Measurements from ENCODE around the gene DTD2.
"Not testable (repeated sequence)": the region's sequence is repeated elsewhere in the genome, so short reads cannot be mapped to it uniquely, and the experiment has no call there.

The DTD2 gene

DNA sequence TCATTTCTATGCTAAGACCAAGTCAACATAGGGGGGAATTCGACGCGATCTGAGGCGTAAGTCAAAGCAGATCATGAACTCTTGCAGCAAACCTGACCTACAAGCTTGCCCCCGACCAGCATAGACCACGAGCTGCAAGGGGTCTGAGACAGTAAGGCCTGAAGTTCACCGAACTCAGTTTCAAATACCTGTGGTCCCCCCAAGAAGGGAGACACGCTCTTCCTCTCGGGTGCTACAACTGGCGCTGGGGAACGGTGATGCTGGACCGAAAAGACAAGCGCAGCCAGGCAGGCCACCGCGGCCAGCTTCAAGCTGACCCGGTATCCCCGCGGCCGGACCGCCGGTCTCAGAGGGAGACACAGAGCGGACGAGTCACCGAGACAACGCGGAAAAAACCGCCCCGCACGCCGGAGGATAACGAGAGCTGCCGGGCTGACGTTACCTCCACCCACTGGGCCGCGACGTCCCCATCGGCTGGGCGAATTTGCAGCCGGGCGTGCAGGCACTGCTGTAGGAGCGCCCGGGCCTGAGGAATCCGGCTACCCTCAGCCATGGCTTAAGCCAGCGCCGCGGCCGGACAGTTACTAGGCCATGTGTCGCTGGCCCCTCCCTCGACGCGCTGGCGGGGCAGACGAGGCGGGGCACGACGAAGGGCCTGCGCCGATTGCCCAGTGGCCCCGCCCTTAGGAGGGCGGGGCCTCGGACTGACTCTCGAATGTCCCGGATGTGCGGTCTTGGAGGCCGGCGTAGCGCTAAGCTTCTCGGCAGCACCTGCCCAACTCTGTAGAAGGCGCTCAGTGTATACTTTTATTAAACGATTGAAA lies at the start of gene DTD2:
Gene DTD2 (minus strand): TSS at position 666 of the 824 bp plus-strand sequence. CDS start 113 bp downstream, at position 553.
- DNase-seq, result peak; percentile 81

DNA sequence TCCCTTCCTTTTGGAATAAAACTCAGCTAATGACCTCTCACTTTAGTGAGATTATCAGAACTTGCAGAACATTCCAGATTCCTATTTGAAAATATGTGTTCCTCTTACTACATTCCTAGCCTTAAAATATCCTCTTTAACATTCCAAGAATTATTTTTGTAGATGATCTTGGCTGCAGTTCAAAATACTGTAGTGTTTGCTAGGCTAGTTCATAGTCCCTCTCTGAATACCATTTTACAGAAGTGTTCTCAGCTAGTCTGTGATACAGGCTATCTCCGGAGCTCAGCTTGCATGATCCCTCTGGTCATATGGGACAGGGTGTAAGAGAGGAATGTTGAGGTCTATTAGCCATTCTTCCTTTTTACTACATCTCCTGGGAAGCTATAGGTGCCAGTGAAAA lies 48.1 kb upstream of the DTD2 start:
- no peak for DNase-seq

DNA sequence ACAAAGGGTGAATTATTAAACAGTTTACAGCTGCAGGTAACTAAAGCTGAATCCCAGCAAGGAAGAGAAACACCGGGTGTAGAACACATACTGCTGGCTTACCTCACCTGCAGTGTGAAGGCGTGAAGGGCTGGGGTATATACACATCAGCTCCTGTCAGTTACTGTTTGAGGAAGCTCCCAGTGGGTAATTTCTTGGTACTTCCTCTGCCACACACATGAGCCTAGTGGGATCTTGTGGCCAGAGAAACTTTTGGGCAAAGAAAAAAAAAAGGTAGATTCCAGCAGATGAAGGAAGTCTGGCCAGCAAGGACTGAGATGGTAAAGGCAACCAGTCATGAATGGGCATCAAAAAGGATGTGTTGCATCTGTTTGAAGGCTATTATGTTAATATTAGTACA lies 44.6 kb upstream of the DTD2 start:
- no peak for DNase-seq

DNA sequence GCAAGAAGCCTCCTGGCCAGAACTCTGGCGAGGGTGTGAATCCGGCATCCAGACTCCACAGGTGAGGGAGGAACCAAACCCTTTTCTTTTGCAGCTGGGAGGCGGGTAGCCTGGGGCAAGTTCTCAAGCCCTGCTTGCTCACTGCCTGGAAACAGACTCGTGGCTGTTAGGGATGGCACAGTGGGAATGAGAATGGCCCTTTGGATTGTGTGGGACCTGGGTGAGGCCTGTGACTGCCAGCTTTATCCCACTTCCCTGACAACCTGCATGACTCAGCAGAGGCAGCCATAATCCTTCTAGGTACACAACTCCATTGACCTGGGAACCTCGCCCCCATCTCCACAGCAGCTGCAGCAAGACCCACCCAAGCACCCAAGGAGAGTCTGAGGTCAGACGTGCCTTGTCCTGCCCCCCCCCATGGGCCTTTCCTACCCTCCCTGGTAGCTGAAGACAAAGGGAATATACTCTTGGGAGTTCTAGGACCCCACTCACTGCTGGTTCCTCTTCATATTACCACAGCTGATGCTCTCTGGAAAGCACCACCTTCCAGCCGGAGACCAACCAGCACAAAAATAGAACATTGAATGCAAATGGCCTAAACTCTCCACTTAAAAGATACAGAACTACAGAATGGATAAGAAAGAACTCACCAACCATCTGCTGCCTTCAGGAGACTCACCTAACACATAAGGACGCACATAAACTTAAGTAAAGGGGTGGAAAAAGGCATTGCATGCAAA lies 35.6 kb upstream of the DTD2 start:
- DNase-seq, result no peak

DNA sequence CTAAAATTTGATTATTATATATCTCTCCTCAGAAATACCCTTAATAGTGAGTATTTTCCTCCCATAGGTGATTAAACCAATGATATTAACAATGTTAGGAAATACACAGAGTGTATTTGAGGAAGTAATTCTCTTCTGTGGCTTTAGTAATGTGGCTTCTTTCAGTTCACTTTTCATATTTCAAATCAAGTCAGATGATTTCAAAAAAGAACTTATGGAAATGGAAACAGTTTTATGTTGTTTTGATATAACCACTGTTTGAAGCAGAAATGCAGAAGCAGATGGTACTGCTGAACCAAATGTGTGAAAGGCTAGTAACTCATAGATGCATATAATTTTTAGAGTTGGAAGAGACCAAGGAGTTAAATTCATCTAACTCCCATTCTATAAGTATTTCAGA lies 32.4 kb upstream of the DTD2 start:
- DNase-seq, result no peak

DNA sequence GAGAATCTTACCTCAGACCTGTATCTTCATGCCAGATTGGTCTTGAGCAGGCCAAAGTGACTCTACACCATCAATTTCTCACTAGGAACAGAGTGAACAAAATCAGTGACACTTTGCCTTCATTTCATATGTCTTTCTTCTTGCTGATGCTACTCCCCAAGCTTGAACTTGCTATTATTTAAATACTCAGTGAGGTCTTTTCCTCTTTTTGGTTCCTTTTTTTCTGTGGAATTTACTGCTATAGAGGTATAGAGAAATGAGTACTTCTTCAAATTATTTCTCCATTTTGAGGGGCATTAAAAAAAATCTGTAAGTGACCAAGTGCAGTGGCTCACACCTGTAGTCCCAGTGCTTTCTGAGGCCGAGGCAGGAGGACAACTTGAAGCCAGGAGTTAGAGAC lies 30.6 kb upstream of the DTD2 start, which contains the start of gene GPR33:
Gene GPR33 (minus strand): TSS at position 154 of the 400 bp plus-strand sequence. CDS start 4,074 bp downstream, outside the sequence.
- no peak for DNase-seq

DNA sequence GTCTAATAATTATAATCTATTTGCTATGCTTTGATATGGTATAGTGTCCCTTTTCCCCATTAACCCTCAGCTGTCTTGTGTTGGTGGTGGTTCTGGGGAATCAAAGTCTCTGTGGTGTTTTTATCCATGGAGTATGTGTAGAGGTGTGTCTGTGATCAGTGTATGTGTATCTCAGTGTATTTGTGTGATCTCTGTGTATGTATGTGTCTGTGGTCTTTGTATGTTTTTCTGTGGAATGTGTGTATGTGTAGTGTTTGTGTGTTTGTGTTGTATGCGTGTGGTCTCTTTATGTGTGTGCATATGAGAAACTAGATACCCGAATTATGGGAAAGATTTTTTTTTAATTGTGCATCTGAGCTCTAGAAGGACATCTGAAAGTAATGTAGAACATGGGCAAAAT lies 29.5 kb upstream of the DTD2 start:
- DNase-seq, result no peak

DNA sequence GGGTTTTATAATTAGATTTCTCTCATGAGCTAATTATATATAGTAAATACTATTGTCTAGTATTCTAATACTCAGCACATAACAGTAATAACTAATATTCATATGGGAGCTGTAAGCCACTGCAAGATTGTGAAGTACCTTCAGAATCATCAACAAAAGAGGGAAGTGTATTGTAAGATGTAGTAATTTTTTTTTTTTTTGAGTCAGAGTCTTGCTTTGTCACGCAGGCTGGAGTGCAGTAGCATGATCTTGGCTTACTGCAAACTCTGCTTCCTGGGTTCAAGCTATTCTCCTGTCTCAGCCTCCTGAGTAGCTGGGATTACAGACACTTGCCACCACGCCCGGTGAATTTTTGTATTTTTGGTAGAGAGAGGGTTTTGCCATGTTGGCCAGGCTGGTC lies 27.4 kb upstream of the DTD2 start:
- DNase-seq, result no peak

DNA sequence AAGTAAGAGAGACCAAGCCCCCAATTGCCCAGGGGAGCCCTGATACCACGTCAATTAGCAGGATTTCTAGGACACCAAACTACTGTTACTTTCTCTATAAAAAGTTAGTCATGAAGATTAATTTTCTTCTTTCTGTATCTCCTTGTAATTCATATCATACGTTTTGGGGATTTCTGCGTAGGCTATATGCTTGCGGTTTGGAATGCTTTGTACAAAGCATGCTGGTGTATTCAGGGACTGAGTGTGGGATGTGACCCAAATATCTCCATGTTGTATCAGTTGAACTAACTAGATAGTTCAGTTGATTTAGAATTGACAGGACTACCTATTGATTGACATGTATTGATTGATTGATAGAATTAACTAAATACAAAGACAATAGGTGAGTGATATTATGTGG lies 22.9 kb upstream of the DTD2 start:
- DNase-seq, result no peak

DNA sequence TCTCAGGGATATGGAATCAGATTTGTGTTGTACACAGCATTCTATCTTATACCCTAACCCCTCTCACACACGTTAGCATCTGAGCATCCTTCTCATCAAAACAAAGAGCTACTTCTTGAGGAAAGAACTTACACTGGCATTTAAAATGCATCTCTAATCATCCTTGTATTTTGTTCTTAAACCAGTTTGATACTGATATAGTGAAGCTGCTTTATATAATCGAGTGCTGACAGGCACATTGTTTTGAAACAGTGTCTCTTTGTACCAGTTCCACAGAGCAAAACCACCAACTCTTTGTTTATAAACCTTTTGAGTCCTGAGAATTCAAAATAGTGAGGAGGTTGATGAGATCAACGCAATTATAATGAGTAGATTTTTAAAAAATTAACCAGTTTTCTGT lies 21.7 kb upstream of the DTD2 start:
- no peak for DNase-seq

DNA sequence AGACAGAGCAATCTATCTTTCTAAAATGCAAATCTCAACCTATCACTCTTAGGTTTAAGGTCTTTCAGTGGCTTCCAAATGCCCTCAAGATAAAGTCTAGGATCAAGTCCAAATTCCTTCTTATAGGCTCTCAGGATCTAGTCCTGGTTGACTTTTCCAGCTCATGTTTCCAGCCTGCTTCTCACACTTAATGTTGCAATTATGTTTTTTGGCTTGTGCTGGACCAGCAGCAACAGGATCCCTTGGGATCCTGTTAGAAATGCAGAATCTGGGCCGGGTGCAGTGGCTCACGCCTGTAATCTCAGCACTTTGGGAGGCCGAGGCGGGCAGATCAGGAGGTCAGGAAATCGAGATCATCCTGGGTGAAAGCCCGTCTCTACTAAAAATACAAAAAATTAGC lies 19.9 kb upstream of the DTD2 start:
- DNase-seq, result no peak

DNA sequence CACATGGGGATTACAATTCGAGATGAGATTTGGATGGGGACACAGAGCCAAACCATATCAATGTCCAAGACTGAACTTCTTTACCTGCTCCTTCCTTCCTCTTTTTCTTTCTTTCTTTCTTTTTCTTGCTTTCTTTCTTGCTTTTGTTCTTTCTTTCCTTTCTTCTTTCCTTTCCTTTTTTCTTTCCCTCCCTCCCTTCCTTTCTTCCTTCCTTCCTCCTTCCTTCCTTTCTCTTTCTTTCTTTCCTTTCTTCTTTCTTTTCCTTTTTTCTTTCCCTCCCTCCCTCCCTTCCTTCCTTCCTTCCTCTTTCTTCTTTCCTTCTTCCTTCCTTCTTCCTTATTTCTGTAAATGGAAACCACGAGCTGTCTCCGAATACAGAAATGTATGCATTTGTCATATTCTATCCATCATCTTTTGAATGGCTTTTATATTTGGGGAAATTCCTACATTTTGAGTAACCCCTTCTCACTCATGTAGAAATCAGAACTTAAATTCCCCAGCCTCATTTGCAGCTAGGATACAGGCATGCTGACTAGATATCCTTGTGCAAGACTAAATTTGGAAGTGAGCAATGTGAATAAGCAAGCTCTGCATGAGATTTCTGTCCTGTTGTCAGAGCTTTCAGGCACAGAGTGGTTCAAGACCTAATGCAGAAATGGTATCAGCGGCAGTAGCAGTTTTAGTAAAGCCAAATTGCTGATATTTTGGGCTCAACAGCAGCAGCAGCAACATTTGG lies 19.0 kb upstream of the DTD2 start:
- DNase-seq, result no peak

DNA sequence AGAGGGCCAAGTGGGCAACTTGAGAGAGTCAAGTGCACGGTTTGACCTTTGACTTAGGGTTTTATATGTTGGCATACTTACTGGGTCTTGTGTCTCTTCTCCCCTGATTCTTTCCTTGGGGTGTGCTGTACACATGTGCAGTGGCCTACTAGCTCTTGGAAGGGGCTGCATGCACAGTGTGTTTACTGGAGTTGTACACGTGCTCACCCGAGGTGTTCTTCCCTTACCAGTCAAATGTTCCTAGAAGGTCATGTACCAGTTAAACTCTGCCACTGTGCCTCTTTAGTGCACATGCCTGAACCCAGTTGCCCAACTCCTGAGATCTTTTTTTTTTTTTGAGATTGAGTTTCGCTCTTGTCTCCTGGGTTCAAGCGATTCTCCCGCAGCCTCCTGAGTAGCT lies 9.2 kb upstream of the DTD2 start:
- DNase-seq, result no peak

DNA sequence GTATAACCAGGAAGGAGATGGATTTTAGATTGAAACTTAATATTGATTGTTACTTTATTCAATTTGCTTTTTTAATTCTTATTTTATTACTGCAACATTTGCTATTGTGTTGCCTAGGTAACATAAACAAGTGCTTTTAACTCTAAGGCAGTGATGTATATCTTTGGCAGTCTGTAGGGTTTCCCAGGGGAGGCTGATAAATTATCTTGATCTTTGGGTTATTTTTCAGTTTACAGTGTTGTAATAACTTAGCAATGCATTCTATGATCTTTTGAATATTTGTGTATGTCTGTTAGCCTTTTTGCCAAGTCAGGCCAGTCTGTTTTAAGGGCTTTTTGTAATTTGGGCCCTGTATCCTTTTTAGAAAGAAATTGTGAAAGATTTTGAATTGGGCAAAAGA lies 7.8 kb upstream of the DTD2 start:
- DNase-seq, result no peak

DNA sequence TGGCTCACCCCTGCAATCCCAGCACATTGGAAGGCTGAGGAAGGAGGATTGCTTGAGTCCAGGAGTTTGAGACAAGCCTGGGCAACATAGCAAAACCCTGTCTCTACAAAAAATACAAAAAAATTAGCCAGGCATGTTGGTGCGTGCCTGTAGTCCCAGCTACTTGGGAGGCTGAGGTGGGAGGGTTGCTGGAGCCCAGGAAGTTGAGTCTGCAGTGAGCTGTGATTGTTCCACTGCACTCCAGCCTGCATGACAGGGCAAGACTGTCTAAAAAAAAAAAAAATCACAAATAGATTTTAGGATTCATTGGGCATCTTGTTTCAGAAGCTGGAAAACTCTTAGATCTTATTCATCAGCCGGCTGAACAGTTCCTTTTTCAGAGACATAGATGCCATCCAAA lies 5.1 kb upstream of the DTD2 start:
- not testable (repeated sequence) for DNase-seq

DNA sequence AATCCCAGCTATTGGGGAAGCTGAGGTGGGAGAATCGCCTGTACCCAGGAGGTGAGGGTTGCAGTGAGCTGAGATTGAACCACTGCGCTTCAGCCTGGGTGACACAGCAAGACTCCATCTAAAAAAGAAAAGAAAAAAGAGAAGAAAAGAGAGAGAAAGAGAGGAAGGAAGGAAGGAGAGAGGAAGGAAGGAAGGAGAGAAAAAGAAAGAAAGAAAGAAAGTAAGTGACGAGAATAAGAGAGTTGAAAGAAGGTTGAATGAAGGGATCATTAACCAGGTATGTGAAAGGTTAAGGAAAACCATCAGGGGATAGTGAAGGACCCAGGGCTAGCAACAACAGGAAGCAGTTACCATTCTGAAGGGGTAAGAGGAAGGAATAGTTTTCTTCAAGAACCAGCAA lies 4.2 kb upstream of the DTD2 start:
- no peak for DNase-seq

DNA sequence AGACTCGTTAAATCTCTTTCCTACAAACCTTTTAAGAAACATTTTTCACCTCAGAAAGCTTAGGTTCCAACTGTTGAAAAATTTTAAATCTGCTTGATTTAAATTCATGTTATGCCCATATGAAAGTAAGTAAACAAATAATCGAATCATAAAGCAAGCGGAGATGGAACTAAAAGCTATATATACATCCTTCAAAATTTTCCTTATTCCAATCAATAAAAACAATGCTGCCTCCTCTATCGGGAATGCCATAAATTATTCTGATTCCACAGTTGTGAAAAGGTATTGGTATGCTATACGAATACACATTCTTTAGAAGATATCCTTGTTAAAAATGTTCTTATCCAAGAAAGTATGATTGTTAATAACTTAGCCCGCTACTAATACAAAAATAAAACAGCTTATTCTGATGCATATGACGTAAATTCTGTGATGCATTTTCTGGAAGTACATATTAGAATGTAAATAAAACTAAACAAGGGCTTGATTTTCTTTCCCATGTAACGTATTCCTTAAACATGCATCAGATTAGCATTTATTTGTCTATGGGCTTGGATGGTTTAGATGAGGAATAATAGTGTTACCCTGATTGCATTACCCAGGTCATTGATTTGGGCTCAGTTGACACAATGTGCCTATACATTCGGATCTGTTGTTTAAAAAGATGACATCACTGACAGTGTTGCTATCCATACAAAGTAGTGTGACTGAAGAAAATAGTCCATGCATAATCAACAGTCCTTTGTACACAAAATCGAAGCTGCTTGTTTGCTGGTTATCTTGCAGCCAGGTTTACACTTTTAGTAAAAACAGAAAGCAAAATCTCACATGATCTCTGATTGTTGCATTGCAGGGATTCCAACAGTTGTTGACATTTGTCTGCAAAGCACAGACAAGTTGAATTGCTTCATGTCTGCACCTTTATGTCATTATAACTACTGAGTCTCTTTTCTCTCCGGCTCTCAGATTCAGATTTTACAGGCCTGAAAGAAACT lies 656 bp upstream of the DTD2 start:
- DNase-seq, result no peak

DNA sequence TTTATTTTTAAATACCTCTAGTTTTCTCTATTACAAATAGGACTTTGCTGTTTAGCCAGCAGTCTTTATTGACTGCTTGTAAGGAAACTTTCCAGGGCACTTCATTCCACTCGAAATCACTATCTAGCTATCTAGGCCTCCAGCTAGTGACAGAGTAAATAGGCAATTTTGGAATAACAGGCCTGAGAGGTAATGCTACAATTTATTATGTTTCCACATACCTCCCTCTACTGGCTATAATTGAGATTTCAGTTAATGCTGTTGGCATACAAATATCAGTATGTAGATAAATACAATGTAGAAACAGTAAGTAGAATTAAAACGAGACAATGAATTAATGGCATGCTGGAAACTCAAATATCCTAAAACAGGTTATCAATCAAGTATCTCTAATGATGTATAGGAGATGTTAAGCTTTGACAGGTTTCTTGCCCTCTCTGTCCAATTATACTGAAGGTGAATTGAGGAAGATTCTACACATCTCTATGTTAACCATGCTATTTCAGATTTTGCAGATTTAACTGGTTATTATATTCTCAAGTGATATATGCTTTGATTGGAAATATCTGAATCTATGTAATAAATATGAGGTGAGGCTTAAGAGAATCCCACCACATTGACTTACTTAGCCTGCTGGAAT lies 7.2 kb downstream of the DTD2 start:
- no peak for DNase-seq

DNA sequence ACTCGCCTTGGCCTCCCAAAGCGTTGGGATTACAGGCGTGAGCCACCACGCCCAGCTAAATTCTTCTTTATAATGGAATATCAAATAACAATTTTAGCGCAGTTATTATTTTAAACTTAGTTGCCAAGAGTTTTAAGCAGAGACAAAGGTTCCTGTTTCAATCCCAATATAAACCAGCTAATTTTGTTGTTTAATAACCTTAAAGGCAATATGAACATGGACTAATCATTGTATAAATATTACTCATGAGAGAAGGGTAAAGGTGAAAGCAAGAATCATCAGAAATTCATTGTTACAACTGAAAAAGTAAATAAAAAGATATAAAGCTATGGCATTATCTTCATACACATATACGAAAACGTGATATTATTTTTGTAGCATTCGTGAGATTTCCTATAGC lies 8.2 kb downstream of the DTD2 start:
- no peak for DNase-seq

DNA sequence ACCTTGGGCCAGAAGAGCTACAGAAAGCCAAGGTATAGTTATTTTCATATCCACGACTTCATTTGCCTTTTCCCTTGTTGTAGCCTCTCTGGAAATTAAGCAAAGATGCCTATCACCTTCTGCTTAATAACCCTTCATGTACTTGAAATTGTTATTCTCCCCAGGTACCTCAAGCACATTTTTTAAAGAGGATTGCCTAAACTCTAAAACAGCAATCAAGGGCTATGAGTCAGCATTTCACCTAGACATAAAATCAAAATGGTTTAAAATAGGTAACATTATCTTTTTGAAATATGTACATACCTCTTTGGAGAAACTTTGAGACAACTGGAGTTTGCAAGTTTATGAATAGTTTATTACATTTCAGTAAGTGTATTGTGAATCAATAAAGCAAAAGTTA lies 11.6 kb downstream of the DTD2 start:
- no peak for DNase-seq

DNA sequence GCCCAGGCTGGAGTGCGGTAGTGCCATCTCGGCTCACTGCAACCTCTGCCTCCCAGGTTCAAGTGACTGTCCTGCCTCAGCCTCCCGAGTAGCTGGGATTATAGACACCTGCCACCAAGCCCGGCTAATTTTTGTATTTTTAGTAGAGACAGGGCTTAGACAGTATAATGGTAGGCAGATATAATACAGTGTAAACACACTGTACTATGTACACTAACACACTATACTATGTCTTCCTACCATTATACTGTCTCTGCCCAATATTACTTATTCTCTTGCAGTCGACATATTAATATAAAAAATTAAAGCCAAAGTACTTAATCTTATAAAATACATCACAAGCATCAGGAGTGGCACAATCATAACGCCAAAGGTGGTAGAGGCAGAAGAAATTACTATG lies 15.0 kb downstream of the DTD2 start:
- DNase-seq, result no peak

Data from NK-92 treated with Interleukin-12 subunit alpha and Interleukin-12 subunit beta, amount 100 ng/mL, for 24 hours (cell line).